HG03025 (cell line): Measurements from ENCODE around the gene ANO10.

Source experiments
- ATAC-seq: cut with Tn5 transposase; IDR thresholded peaks from one replicate; pipeline ENCODE4 v1.9.1; 2021; ENCODE audit warnings: mild to moderate bottlenecking, moderate library complexity; ENCODE audit not compliant: unreplicated experiment, low FRiP score

Gene ANO10

GRCh38 chr3:43434431-43434830 lies 187.4 kb downstream of the ANO10 start:
- no peak for ATAC-seq

- ATAC-seq = no peak
These were observed 189.3 kb downstream of the ANO10 start for GRCh38 chr3:43432462-43432861.

- ATAC-seq = no peak
These were observed 195.4 kb downstream of the ANO10 start for GRCh38 chr3:43426388-43426787.

- ATAC-seq = no peak
These were observed 196.0 kb downstream of the ANO10 start for GRCh38 chr3:43425829-43426228.

- no peak for ATAC-seq
These were observed 198.2 kb downstream of the ANO10 start for GRCh38 chr3:43423639-43424038.

- no peak for ATAC-seq
These were observed 198.7 kb downstream of the ANO10 start for GRCh38 chr3:43423142-43423541.

GRCh38 chr3:43418601-43419272 lies 203.1 kb downstream of the ANO10 start:
- ATAC-seq = no peak

- no peak for ATAC-seq
These were observed 204.7 kb downstream of the ANO10 start for GRCh38 chr3:43417133-43417532.

GRCh38 chr3:43415088-43415487 lies 206.7 kb downstream of the ANO10 start:
- no peak for ATAC-seq

- no peak for ATAC-seq
These were observed 208.0 kb downstream of the ANO10 start for GRCh38 chr3:43413676-43414368.

GRCh38 chr3:43411429-43411828 lies 210.4 kb downstream of the ANO10 start:
- ATAC-seq = no peak

- ATAC-seq = no peak
These were observed 211.2 kb downstream of the ANO10 start for GRCh38 chr3:43410592-43410991.

- no peak for ATAC-seq
These were observed 212.3 kb downstream of the ANO10 start for GRCh38 chr3:43409506-43409905.

GRCh38 chr3:43406643-43407023 lies 215.2 kb downstream of the ANO10 start:
- ATAC-seq = no peak

- ATAC-seq = no peak
These were observed 215.7 kb downstream of the ANO10 start for GRCh38 chr3:43405888-43406642.

- no peak for ATAC-seq
These were observed 220.8 kb downstream of the ANO10 start for GRCh38 chr3:43400781-43401730.

- no peak for ATAC-seq
These were observed 221.6 kb downstream of the ANO10 start for GRCh38 chr3:43400167-43400566.

GRCh38 chr3:43399034-43399433 lies 222.8 kb downstream of the ANO10 start:
- ATAC-seq = no peak

GRCh38 chr3:43394041-43394554 lies 227.7 kb downstream of the ANO10 start:
- no peak for ATAC-seq

- ATAC-seq = no peak
These were observed 230.2 kb downstream of the ANO10 start for GRCh38 chr3:43391621-43392020.
